K562 (cell line): ENCODE data around the gene RACK1. TPM values are rescaled to one million over a fixed set of nuclear protein-coding genes. Genes with fewer than 3 reads are reported as not detected.
A peak's percentile ranks its signal among the peaks of the same experiment; 100 is the strongest.

Source experiments
- DNMT1 ChIP-seq: fragments of 450-650 bp; IDR thresholded peaks from 2 replicates; pipeline ENCODE4 v1.6.1; 2016; ENCODE audit warnings: antibody characterized with exemption, mild to moderate bottlenecking
- E2F6 ChIP-seq, 2 experiments: IDR thresholded peaks; 2 replicates each; pipeline ENCODE4 v1.6.1; 2011; ENCODE audit warnings: borderline replicate concordance in 1 of 2, control low read depth in 1 of 2, low read depth in 1 of 2, low read length in 1 of 2, mild to moderate bottlenecking in 1 of 2, mixed read lengths in 1 of 2, moderate library complexity in 1 of 2; ENCODE audit not compliant: insufficient read depth in 1 of 2, insufficient read length in 1 of 2, poor library complexity in 1 of 2, severe bottlenecking in 1 of 2; ENCODE audit errors: extremely low read depth in 1 of 2
- IRF1 ChIP-seq: sonication (generic); formaldehyde crosslinking; IDR thresholded peaks from 2 replicates; pipeline ENCODE4 v1.8.0; 2022; ENCODE audit warnings: missing genetic modification reagents, mild to moderate bottlenecking, borderline replicate concordance
- JUND ChIP-seq, 2 experiments: IDR thresholded peaks; 2 replicates in 1 of 2; 3 replicates in 1 of 2; pipeline ENCODE4 v1.6.1; 2011; ENCODE audit warnings: borderline replicate concordance in 2 of 2, low read depth in 2 of 2, low read length in 2 of 2, improper control_type of control experiment in 1 of 2, missing biosample characterization in 1 of 2, missing genetic modification characterization in 1 of 2, missing genetic modification reagents in 1 of 2
- KDM1A ChIP-seq, 2 experiments: fragments of 450-650 bp; IDR thresholded peaks; 2 replicates each; pipeline ENCODE4 v1.6.1; 2016; ENCODE audit warnings: mild to moderate bottlenecking in 2 of 2
- MBD1 ChIP-seq: fragments of 250-450 bp; sonication (Bioruptor Pico); IDR thresholded peaks from 2 replicates; pipeline ENCODE4 v1.8.0; 2022; ENCODE audit warnings: inconsistent platforms
- MGA ChIP-seq: fragments of 450-650 bp; IDR thresholded peaks from 2 replicates; pipeline ENCODE4 v1.6.1; 2016; ENCODE audit warnings: mild to moderate bottlenecking, moderate library complexity
- MIER1 ChIP-seq: fragments of 450-650 bp; IDR thresholded peaks from 2 replicates; pipeline ENCODE4 v1.6.1; 2016; ENCODE audit warnings: antibody characterized with exemption, mild to moderate bottlenecking, low read depth
- ZNF561 ChIP-seq: fragments of 450-650 bp; formaldehyde crosslinking; conservative IDR thresholded peaks from 2 replicates; pipeline ENCODE4 v1.4.0; 2020; ENCODE audit warnings: mild to moderate bottlenecking, moderate library complexity
- ZNF764 ChIP-seq: fragments of 250-450 bp; sonication (Bioruptor Pico); IDR thresholded peaks from 2 replicates; pipeline ENCODE4 v1.4.0; 2020; ENCODE audit warnings: low read depth, mild to moderate bottlenecking, moderate library complexity
- polyA plus RNA-seq, 8 experiments: library from polyadenylated mRNA; depleted of rRNA in 4 of 8; stranded (reverse) in 5 of 8; unstranded in 3 of 8; fragments of >200 nt; fragmentation: Nextera tagmentation in 2 of 8; fragmentation: Illumina TruSeq in 1 of 8; extraction: Ambion mirVana in 2 of 8; extraction: Trizol in 1 of 8; gene quantifications; 2 replicates each; pipeline versions ENCODE4 v1.2.1 to v1.2.3, GENCODE V29; 2011 to 2014; ENCODE audit warnings: inconsistent platforms in 1 of 8, missing spikeins in 1 of 8
- total RNA-seq, 7 experiments: library from RNA; depleted of rRNA in 6 of 7; stranded (reverse); fragments of >200 nt in 6 of 7; fragmentation: Illumina TruSeq in 2 of 7; extraction: Trizol in 2 of 7; gene quantifications; 2 replicates each; pipeline versions ENCODE4 v1.2.1 to v1.2.3, GENCODE V29; 2011 to 2021; ENCODE audit warnings: low replicate concordance in 1 of 7

Gene RACK1
- total and polyA plus RNA-seq, 9 of the 15 experiments (the other 6 are each of a cell fraction or from before 2014, with no cell fraction given) = 2,303 to 5,311 (median 3,833) TPM

- TF ChIP-seq MGA (peak; percentile 45), IRF1 (CRISPR knock-in tag) (0 out of 2 replicates have a peak, but pooled peaks have one; percentile 18), MIER1 (no peak), DNMT1 (no peak), MBD1 (CRISPR knock-in tag) (peak; percentile 78; the same call in 1 of the 2 replicates), E2F6 (IDR thresholded peaks at IDR 0.05; ENCODE audit: borderline replicate concordance in 1 of 2, extremely low read depth in 1 of 2, insufficient read depth in 1 of 2, insufficient read length in 1 of 2, low read depth in 1 of 2, low read length in 1 of 2, poor library complexity in 1 of 2, severe bottlenecking in 1 of 2) (peak; percentile 22 to 38), ZNF561 (CRISPR knock-in tag) (no peak), ZNF764 (CRISPR knock-in tag) (0 out of 2 replicates have a peak, but pooled peaks have one; percentile 7), KDM1A (IDR thresholded peaks at IDR 0.05) (peak in 1 of 2 experiments; percentile 20; a peak in 1 of 4 replicates), JUND (IDR thresholded peaks at IDR 0.05; ENCODE audit: borderline replicate concordance, low read depth, low read length) (0 out of 2 replicates have a peak, but pooled peaks have one; percentile 3), JUND (tag; IDR thresholded peaks at IDR 0.05; ENCODE audit: borderline replicate concordance, low read depth, low read length) (no peak)
Observed at GRCh38 chr5:181221105-181221791, 22.5 kb downstream of the RACK1 start (continued).
